Femur (tissue), 1 donor: Measurements from ENCODE around the gene MYO10.
"Not testable (repeated sequence)": the region's sequence is repeated elsewhere in the genome, so short reads cannot be mapped to it uniquely, and the experiment has no call there.

ENCODE experiments used
- DNase-seq: peaks from one replicate; pipeline ENCODE4 v3.0.0-alpha.2; 2017

The MYO10 gene

DNA sequence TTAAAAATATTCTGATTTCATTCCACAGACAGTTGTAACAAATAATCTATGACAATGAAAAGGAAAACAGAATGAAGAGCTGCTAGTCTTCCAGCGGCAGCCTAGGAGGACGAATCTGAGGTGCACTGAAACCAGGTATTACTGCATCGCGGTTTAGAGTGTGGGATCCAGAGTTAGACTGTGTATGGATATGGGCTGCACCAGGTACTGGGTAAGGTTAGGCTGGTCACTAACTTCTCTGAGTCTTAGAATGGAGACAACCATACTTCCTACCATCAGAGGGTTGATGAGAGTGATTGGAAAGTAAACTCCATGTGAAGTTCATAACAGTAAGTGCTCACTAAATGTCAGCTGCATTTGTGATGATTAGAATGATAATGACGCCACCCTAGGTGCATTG is 158.7 kb downstream of the MYO10 start:
- no peak for DNase-seq

DNA sequence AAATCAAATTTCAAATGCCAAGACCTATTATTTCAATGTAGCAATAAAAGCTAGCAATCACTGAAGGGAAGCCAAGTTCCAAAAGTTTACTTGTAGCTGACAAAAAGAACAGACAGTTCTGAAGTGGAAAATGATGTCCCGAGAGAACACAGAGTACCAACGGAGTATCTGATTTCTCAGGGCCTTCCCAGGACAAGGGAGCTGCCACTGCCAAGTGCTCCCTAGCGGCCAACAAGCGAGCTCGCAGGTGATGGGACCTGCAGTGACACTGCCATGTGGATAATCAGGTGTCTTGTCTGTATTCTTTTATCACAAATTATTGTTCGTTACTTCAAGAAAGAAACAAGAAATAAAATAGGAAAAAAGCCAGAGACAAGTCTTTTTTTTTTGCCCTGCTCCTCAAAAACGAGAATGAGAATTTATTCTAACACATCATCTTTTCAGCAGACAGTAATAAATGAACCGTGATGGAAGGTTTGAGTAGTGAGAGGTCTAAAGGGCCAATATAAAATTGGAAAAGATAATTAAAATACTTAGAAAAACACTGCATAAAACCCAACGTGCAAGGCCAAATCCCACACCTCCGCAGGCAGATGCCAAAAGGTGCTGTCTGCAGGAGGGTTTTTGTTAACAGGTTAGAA is 159.4 kb downstream of the MYO10 start:
- DNase-seq: no peak

DNA sequence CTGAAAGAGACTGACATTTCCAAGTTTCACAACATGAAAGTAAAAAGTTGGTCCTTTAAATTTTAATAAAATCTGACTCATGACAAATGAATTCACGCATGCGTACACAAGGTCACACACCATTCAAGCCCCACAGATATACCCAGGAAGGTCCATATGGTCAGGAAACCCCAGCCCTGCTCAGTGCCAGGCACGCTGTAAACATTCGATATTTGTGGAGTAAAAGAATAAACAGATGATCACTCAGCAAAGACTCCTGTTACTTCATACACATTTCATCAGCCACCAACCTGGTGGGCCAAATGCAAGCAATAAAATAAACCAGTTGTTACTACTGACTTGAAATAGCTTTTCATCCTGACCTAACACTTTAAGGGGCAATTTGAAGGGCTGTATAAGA is 161.3 kb downstream of the MYO10 start:
- DNase-seq: no peak

- DNase-seq: no peak
These were observed 162.1 kb downstream of the MYO10 start for GRCh38 chr5:16773991-16774390.

DNA sequence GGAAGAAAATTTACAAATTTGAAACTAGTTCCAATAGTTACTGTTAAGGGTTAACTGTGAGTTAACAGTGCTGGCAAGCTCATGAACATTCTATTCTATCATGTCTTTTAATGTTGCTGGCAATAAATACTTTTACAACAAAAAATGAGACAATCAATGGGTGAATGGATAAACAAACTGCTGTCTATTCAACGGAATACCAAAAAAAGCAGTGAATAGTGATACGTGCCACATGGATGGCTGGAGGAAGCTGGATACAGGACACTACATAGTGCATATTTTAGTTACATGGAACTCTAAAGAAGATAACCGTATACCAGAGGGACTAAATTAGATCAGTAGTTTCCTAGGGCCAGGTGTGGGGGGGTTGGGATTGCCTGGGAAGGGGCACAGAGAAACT is 163.5 kb downstream of the MYO10 start:
- no peak for DNase-seq

GRCh38 chr5:16768184-16768583 is 167.9 kb downstream of the MYO10 start:
- DNase-seq: no peak

DNA sequence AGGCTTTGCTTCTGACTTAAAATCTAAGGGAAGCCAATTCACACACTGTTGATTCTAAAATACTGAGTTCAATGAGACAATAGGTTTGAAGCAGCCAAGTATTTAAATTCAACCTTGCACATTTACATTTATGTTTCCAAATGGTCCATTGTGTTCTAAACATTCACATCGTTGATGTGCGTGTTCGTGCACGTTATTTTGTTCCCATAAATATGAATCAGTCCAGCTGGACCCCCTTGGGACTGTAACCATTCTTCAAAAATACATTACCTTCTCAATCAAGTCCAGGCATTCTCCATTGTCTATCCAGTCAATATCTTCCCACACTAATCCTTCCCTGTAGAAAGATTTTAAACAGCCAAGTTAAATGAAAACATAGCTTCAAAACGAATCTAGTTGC is 172.9 kb downstream of the MYO10 start:
- no peak for DNase-seq

DNA sequence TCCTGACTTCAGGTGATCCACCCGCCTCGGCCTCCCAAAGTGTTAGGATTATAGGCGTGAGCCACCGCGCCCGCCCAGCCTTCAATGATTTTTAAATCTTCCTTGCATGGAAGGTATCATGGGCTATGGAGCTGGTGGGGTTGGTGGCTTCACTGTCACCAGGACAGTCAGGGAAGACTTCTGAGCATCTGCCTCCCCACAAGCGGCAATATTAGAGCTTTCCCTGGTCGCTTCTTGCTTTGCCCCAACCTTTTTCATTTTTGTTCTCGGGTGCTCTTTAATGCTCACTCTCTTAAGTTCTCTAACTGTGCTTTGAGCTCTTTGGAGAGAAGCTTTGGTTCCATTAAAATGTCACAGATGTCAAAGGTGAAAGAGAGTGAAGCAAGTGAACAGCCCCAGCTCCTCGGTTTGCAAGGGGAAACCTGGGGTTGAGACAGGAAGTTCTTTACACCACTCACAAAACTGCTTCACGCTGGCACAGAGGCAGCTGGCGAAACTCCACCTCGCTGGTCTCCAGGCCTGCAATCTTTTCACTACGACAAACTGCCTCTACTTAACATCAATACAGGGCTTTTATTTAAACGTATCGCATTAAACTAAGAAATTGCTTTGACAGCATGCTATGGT is 176.8 kb downstream of the MYO10 start:
- DNase-seq: peak; percentile 35

- no peak for DNase-seq
These were observed 178.0 kb downstream of the MYO10 start for GRCh38 chr5:16757989-16758501.

GRCh38 chr5:16757577-16757976 is 178.5 kb downstream of the MYO10 start:
- DNase-seq: not testable (repeated sequence)

GRCh38 chr5:16757146-16757545 is 178.9 kb downstream of the MYO10 start:
- DNase-seq: no peak

- DNase-seq: no peak
These were observed 179.4 kb downstream of the MYO10 start for GRCh38 chr5:16756692-16757091.

DNA sequence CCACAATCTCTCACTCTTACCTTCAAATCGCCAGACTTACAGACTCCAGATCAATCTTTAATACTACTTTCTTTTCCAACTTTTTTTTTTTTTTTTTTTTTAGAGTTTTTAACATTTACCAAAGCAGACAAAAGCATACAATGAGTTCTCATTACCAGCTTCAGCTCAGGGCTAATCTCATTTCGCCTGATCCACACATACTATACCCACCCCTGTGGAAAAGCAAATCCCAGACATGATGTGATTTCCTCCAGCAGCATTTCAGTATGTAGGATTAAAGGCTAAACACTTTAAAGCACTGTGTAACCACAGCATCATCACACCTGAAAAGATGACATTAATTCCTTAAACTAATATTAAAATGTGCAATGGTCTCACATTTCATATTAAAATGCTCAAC is 180.4 kb downstream of the MYO10 start:
- no peak for DNase-seq

- no peak for DNase-seq
These were observed 181.5 kb downstream of the MYO10 start for GRCh38 chr5:16754601-16755000.

- no peak for DNase-seq
These were observed 182.0 kb downstream of the MYO10 start for GRCh38 chr5:16754086-16754485.

DNA sequence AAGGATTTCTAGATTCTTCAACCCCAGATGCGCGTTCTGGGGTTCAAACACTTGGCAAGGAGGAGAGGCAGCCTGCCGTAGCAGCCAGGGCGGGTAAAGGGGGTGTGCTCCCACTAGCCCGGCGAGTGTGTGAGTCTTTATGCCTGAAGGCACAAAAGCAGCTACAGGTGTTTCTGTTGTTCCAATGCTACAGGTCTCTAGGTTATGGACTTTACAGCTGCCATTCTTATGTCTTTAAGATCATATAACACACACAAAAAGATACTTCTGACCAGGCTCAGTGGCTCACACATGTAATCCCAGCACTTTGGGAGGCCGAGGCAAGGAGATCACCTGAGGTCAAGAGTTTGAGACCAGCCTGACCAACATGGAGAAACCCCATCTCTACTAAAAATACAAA is 185.6 kb downstream of the MYO10 start:
- no peak for DNase-seq

DNA sequence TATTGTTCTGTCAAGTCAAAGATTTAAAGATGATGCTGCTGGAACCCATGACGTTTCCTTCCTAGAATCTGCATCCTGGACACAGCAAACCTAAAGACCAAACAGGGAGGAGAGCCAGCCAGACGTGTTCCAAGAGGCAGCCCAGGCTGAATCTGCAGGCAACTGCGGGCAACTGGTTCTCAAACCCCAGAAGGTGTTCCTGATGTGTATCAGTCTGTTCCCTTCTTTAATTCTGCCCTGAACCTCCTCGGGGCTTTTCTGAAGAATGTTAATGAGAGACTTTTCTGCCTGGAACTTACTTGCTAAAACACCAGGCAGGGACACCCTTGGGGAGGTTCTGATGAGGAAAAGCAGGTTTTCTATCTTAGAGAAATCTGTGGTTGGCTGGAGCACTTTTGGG is 186.5 kb downstream of the MYO10 start:
- no peak for DNase-seq

- no peak for DNase-seq
These were observed 191.8 kb downstream of the MYO10 start for GRCh38 chr5:16744164-16744880.

- DNase-seq: no peak
These were observed 193.2 kb downstream of the MYO10 start for GRCh38 chr5:16742938-16743337.

DNA sequence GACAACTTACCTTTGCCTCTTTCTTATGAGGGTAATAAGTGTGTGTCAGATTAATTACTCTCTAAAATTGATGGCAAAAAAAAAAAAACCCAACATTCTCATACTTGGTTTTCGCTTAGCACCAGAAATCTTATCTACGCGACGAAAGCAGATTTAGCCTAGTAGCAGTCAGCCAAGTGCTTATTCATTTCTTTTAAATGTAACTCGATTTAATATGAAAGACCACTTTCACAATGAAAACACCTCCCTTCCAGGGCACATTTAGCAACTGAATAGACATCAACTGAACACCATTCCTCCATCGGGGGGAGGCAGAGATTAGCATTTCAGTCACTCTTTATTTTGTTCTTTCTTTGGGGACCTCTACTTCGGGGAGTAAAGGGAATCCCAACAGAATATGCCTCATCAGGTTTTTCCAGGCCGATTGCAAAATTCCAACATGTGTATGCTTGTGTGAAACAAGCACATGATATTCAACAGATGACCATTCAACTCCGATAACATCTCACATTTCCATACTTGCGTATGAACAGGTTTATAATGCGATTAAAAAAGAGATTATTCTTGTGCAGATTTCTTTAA is 195.2 kb downstream of the MYO10 start:
- DNase-seq: no peak

GRCh38 chr5:16740066-16740810 is 195.8 kb downstream of the MYO10 start:
- DNase-seq: no peak

DNA sequence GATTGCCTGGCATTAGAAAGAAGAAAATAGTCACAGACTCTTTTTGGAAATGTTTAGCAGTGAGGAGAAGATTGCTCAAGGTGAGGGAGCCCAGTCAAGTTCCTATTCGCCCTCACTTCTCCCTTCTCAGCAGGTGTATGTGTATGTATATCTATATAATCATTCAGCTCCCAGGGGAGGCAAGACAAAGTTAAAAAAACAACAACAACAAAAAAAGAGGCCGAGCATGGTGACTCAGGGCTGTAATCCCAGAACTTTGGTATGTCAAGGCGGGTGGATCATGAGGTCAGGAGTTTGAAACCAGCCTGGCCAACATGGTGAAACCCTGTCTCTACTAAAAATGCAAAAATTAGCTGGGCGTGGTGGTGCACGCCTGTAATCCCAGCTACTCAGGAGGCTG is 197.7 kb downstream of the MYO10 start:
- not testable (repeated sequence) for DNase-seq
